HepG2 (cell line): ENCODE data around the gene LRRC34.

Source experiments
- CHD2 ChIP-seq: IDR thresholded peaks from 2 replicates; pipeline ENCODE4 v1.6.1; 2011; ENCODE audit warnings: low read depth, low read length, improper control_type of control experiment
- CTCF ChIP-seq: sonication (generic); formaldehyde crosslinking; IDR thresholded peaks from 2 replicates; pipeline ENCODE4 v1.5.0; 2020; ENCODE audit warnings: mild to moderate bottlenecking, missing genetic modification reagents, moderate library complexity
- HDAC6 ChIP-seq: fragments of 200-600 bp; sonication (generic); IDR thresholded peaks from 2 replicates; pipeline ENCODE4 v1.7.0; 2017; ENCODE audit warnings: mild to moderate bottlenecking, antibody characterized with exemption, low read length, low read depth
- JUN ChIP-seq: sonication (generic); formaldehyde crosslinking; IDR thresholded peaks from 2 replicates; pipeline ENCODE4 v1.4.0; 2020; ENCODE audit warnings: mild to moderate bottlenecking, missing genetic modification reagents
- KDM3A ChIP-seq: IDR thresholded peaks from 2 replicates; pipeline ENCODE4 v1.6.1; 2018; ENCODE audit warnings: low read depth, missing compliant biosample characterization
- PHF20 ChIP-seq: sonication (generic); formaldehyde crosslinking; IDR thresholded peaks from 2 replicates; pipeline ENCODE4 v1.5.0; 2020; ENCODE audit warnings: mild to moderate bottlenecking, missing genetic modification reagents
- POLR2AphosphoS2 ChIP-seq: IDR thresholded peaks from 2 replicates; pipeline ENCODE4 v1.6.1; 2011; ENCODE audit warnings: low read depth, low read length, improper control_type of control experiment
- POLR2AphosphoS5 ChIP-seq: IDR thresholded peaks from 2 replicates; pipeline ENCODE4 v1.6.1; 2012; ENCODE audit warnings: low read depth, low read length
- SNAPC5 ChIP-seq: sonication (generic); formaldehyde crosslinking; IDR thresholded peaks from 2 replicates; pipeline ENCODE4 v1.8.1; 2023; ENCODE audit warnings: mild to moderate bottlenecking, missing genetic modification reagents, borderline replicate concordance
- SYNCRIP ChIP-seq: fragments of 200-400 bp; formaldehyde crosslinking; IDR thresholded peaks from 2 replicates; pipeline ENCODE4 v1.6.1; 2018; ENCODE audit warnings: mild to moderate bottlenecking, low read depth, low read length; ENCODE audit not compliant: insufficient read depth
- ZBTB10 ChIP-seq: sonication (generic); formaldehyde crosslinking; IDR thresholded peaks from 2 replicates; pipeline ENCODE4 v1.4.0; 2020; ENCODE audit warnings: missing genetic modification reagents, borderline replicate concordance
- ZMAT5 ChIP-seq: sonication (generic); formaldehyde crosslinking; IDR thresholded peaks from 2 replicates; pipeline ENCODE4 v1.5.0; 2020; ENCODE audit warnings: mild to moderate bottlenecking, low read depth, missing genetic modification reagents, borderline replicate concordance
- ZNF672 ChIP-seq: sonication (generic); formaldehyde crosslinking; IDR thresholded peaks from 2 replicates; pipeline ENCODE4 v1.8.1; 2022; ENCODE audit warnings: missing genetic modification reagents

GRCh38 chr3:169857811-169858210 lies 45.1 kb upstream of the LRRC34 start:
- TF ChIP-seq POLR2AphosphoS5 (no peak), POLR2AphosphoS2 (no peak), ZMAT5 (CRISPR knock-in tag) (no peak), HDAC6 (no peak), KDM3A (no peak), CHD2 (no peak), ZNF672 (CRISPR knock-in tag) (no peak), ZBTB10 (no peak), CTCF (CRISPR knock-in tag) (no peak), SNAPC5 (CRISPR knock-in tag) (no peak), JUN (CRISPR knock-in tag) (no peak), PHF20 (CRISPR knock-in tag) (no peak), SYNCRIP (no peak)
